Upper lobe of right lung (tissue), 1 donor: ENCODE measurements around the gene CDYL2. TPM values are rescaled to one million over a fixed set of nuclear protein-coding genes. Genes with fewer than 3 reads are reported as not detected.
A peak's percentile ranks its signal among the peaks of the same experiment; 100 is the strongest.

Experiments used
- ATAC-seq: fragments of 200-7000 bp; cut with Tn5 transposase; one replicate; pipeline ENCODE4 v1.9.1; 2020; ENCODE audit warnings: mild to moderate bottlenecking, moderate library complexity
- DNase-seq: peaks from one replicate; pipeline ENCODE4 v3.0.0-alpha.2; 2020
- H3K27ac ChIP-seq: fragments of 200-600 bp; one replicate; pipeline ENCODE4 v1.8.0; 2022
- H3K27me3 ChIP-seq: fragments of 200-600 bp; one replicate; pipeline ENCODE4 v1.8.0; 2022; ENCODE audit warnings: mild to moderate bottlenecking
- H3K36me3 ChIP-seq: fragments of 200-600 bp; one replicate; pipeline ENCODE4 v1.8.0; 2022
- H3K4me1 ChIP-seq: fragments of 200-600 bp; one replicate; pipeline ENCODE4 v1.8.0; 2022
- H3K4me3 ChIP-seq: fragments of 200-600 bp; one replicate; pipeline ENCODE4 v1.8.0; 2022; ENCODE audit warnings: mild to moderate bottlenecking
- H3K9me3 ChIP-seq: fragments of 200-600 bp; one replicate; pipeline ENCODE4 v1.8.0; 2022
- intact Hi-C: fragments of 100-400 bp; cut with DNase I; formaldehyde crosslinking; loops from one replicate; pipeline ENCODE4 v1.11.0; 2022
- long read RNA-seq: library from polyadenylated mRNA; unstranded; transcript quantifications from one replicate; pipeline ENCODE4 v2.0.0, GENCODE V29; 2021
- total RNA-seq: library from RNA; stranded (reverse); fragmentation: NEBNext Ultra II Directional; extraction: Animal tissue kit (Norgen Biotek cat#: 25700); gene quantifications from one replicate; pipeline ENCODE4 v1.2.1, GENCODE V29; 2021
- TF ChIP-seq, protein P1 (sequence below): fragments of 200-600 bp; IDR thresholded peaks from one replicate; pipeline ENCODE4 v1.8.0; 2022; ENCODE audit warnings: antibody characterized with exemption
- donor health status: DM: no; HTN: yes; CAD: no; lungs with severe emphysema.

Gene CDYL2, protein sequence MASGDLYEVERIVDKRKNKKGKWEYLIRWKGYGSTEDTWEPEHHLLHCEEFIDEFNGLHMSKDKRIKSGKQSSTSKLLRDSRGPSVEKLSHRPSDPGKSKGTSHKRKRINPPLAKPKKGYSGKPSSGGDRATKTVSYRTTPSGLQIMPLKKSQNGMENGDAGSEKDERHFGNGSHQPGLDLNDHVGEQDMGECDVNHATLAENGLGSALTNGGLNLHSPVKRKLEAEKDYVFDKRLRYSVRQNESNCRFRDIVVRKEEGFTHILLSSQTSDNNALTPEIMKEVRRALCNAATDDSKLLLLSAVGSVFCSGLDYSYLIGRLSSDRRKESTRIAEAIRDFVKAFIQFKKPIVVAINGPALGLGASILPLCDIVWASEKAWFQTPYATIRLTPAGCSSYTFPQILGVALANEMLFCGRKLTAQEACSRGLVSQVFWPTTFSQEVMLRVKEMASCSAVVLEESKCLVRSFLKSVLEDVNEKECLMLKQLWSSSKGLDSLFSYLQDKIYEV
- total RNA-seq, result 21.0 TPM
- long read RNA-seq, full-length matches to known transcripts, result 6 of 10 reads
- long read RNA-seq, partial matches to known transcripts, result 1 of 10 reads
- long read RNA-seq, other reads (novel, unspliced or antisense), result 3 of 10 reads

DNA sequence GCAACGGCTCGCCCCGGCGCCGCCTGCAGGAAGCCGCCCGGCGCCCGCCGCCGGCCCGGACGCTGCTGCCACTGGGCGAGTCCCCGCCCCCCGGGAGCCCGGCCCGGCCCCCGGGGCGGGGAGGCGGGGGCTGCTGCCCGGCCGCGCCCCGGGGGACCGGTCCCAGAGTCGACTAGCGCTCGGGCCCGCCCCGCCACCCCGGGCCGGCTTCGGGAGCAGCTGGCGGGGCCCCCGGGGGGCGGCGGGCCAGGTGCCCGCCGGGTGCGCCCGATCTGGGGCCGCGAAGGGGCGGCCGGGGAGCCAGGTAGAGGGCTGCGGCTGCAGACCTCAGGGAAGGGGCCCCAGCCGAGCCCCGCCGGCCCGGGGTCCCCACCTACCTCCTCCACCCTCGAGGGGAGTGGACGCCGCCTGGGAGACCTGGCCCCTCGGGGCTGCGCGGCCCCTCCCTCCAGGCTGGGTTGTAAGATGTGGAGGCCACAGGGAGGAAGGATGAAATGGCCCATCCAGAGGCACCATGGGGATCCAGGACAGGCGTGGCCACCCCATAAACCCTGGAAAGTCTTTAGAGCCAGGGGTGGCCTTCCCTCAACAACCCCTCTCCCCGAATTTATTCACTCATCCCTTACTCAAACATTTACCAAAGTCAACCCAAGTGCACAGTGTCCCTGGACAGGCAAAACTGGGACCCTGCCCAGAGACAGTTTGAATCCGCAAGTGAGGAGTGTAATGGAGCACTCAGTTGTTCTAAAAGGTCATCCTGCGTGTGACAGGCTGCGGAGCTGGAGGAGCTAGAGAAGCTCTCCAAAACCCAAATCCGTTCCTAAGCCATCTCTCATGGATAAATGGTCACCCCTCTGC is at the start of gene CDYL2:
Gene CDYL2 (minus strand): TSS at position 73 of the 858 bp plus-strand sequence. CDS start 425 bp downstream, outside the sequence.
- Histone ChIP-seq H3K27ac (no peak within 1 kb of the TSS), H3K4me3 (peak within 1 kb of the TSS; percentile 60), H3K4me1 (no peaks in the 10 kb centered on the region), H3K27me3 (no peaks in the 10 kb centered on the region), H3K9me3 (no peaks in the 10 kb centered on the region), H3K36me3 (no peaks in the 10 kb centered on the region)
- intact Hi-C loops, result no loop called here
- TF ChIP-seq, protein P1, sequence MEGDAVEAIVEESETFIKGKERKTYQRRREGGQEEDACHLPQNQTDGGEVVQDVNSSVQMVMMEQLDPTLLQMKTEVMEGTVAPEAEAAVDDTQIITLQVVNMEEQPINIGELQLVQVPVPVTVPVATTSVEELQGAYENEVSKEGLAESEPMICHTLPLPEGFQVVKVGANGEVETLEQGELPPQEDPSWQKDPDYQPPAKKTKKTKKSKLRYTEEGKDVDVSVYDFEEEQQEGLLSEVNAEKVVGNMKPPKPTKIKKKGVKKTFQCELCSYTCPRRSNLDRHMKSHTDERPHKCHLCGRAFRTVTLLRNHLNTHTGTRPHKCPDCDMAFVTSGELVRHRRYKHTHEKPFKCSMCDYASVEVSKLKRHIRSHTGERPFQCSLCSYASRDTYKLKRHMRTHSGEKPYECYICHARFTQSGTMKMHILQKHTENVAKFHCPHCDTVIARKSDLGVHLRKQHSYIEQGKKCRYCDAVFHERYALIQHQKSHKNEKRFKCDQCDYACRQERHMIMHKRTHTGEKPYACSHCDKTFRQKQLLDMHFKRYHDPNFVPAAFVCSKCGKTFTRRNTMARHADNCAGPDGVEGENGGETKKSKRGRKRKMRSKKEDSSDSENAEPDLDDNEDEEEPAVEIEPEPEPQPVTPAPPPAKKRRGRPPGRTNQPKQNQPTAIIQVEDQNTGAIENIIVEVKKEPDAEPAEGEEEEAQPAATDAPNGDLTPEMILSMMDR, result no peak
- ATAC-seq (peak; percentile 87), DNase-seq (peak; percentile 79)

DNA sequence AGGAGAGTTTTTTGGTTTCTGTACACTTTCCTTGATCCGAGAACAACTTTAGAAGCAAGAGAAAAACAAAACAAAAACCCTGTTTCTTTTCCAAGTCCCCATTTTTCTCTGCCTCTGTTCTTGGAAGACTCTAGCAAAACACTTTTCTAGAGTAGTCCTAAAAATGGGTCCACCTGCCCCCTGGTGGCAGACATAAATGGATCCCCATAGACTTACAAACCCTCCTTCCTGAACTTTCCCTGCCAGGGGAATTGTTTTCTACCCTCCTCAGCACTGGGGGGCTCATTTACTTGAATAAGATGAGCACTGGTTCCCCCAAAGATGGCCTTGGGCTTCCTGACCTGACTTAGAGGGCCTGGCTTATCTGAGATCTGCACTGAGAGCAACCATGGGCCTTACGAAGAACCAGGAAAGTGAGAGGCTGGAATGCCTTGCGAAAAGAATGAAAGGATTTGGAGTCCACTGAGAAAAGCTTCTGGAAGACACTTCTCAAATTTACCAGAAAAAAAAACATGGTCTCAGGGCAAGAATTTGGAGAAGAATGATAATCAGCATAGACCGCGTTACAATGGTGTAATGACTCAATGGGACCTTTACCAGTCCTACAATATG is 48.0 kb upstream of the CDYL2 start:
- ATAC-seq, result no peak
- peaks cover 4% of the 10 kb centered on the region for H3K4me1 ChIP-seq
- H3K9me3 ChIP-seq, result no peaks in the 10 kb centered on the region
- H3K36me3 ChIP-seq, result no peaks in the 10 kb centered on the region
- no peak for DNase-seq
- no peak overlapping the region for H3K4me3 ChIP-seq
- TF ChIP-seq, protein P1, result peak; percentile 39
- no peaks in the 10 kb centered on the region for H3K27me3 ChIP-seq
- intact Hi-C loops, result no loop called here
- peak overlapping the region; percentile 59 for H3K27ac ChIP-seq

DNA sequence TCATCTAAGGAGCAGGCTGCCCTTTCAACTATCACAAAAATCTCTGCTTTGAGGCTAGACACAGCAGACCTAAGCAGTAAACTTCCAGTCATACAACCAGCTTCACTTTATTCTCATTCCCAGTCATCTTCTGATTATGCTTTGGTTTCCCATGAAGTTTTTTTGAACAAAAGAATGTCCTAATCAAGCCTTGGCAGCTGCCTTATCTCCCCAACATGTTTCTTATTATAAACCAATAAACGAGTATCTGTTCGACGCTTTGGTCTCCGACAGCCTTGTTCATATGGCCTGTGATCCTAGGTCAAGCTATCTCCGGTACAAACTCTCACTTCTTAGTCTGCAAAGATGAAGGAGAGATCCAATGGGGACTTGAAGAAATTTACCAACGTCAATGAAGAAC is 47.4 kb upstream of the CDYL2 start:
- intact Hi-C loops, result no loop called here
- Histone ChIP-seq H3K27me3 (no peaks in the 10 kb centered on the region), H3K4me3 (no peak overlapping the region), H3K4me1 (peaks cover 4% of the 10 kb centered on the region), H3K27ac (peak overlapping the region; percentile 59), H3K36me3 (no peaks in the 10 kb centered on the region), H3K9me3 (no peaks in the 10 kb centered on the region)
- TF ChIP-seq, protein P1, result no peak
- no peak for DNase-seq
- no peak for ATAC-seq

DNA sequence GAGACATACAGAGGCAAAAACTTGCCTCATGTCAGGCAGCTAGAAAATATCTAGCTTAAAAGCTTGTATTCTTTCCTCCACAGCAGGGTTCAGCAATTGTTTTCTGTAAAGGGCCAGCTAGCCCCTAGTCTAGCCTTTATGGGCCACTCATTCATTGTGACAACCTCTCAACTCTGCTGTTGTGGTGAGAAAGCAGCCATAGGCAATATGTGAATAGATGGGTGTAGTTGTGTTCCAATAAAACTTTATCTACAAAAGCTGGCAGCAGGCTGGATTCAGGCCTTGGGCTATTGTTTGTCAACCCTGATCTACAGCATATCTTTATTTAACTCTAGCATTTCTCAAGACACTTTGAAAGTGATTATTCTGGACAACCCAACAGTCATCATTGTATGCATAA is 46.4 kb upstream of the CDYL2 start:
- no peak for ATAC-seq
- no peaks in the 10 kb centered on the region for H3K9me3 ChIP-seq
- intact Hi-C loops, result no loop called here
- TF ChIP-seq, protein P1, result no peak
- no peaks in the 10 kb centered on the region for H3K27me3 ChIP-seq
- H3K27ac ChIP-seq, result no peak overlapping the region
- peaks cover 4% of the 10 kb centered on the region for H3K4me1 ChIP-seq
- no peak for DNase-seq
- H3K4me3 ChIP-seq, result no peak overlapping the region
- no peaks in the 10 kb centered on the region for H3K36me3 ChIP-seq

DNA sequence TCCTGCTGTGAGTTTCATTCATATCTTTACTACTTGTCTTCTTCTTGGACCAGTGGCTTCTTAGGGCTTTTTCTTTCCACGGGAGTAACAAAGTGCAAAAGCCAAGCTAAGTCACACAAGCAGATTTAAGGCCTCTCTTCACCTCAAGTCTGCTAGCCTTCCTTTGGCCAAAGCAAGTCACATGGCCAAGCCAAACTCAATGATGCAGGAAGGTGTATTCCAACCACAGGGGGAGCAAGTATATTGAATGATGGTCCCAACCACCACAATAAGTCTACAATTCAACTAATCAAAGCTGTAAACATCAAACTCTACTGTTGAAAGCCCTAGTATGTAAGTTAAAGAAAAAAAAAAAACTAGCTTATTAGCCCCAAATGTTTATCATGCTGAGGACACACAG is 44.5 kb upstream of the CDYL2 start:
- Histone ChIP-seq H3K27me3 (no peaks in the 10 kb centered on the region), H3K4me3 (no peak overlapping the region), H3K4me1 (peaks cover 4% of the 10 kb centered on the region), H3K9me3 (peaks cover 4% of the 10 kb centered on the region), H3K36me3 (no peaks in the 10 kb centered on the region), H3K27ac (no peak overlapping the region)
- intact Hi-C loops, result no loop called here
- ATAC-seq (no peak), DNase-seq (no peak)
- TF ChIP-seq, protein P1, result no peak
